ENCODE results near the gene INPP4A. TPM values are rescaled to one million over a fixed set of nuclear protein-coding genes. Genes with fewer than 3 reads are reported as not detected.

INPP4A gene
- polyA plus RNA-seq, 1 of the 3 experiments (the other 2 are of a cell fraction): 15.0 TPM

DNA sequence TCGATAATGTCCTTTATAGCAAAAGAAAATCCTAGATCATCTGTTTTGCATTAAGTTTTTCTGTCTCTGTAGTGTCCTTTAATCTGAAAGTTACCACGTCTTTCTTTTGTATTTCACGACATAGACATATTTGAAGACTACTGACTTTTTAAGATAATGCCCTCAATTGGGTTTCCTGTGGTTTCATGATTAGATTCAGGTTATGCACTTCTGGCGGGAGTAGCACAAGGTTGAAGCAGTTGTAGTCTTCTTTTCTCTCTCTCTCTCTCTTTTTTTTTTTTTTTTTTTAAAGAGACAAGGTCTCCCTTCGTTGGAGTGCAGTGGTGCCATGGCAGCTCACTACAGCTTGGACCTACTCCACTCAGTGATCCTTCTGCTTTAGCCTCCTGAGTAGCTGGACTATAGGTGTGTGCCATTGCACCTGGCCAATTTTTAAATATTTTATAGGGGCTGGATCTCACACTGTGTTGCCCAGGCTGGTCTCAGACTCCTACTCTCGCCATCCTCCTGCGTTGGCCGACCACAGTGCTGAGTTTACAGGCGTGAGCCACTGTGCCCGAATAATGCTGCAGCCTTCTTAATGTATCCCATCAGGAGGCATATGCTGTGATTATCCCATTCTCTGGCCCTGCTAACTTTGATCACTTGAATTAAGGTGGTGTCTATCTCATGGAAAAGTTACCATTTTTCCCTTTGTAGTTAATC lies 3.9 kb downstream of the INPP4A start:
- Histone ChIP-seq H3K9me2 (no peaks in the 10 kb centered on the region), H3K27me3 (ENCODE audit: insufficient read depth) (no peaks in the 10 kb centered on the region), H3K36me3 (replicated peaks in 1 of 2; ENCODE audit: control insufficient read depth in 1 of 2, insufficient read depth in 2 of 2, low read length in 1 of 2) (no peaks in the 10 kb centered on the region), H3K4me3 (ENCODE audit: low read depth in 2 of 2, low read length in 1 of 2) (no peak overlapping the region), H3K4me2 (no peak overlapping the region), H3K4me1 (ENCODE audit: control insufficient read depth in 1 of 2, insufficient read depth in 2 of 2, low read depth in 1 of 2, low read length in 1 of 2) (peaks cover 8 to 21% of the 10 kb centered on the region in 2 experiments; a peak in 3 of 4 replicates), H3K79me2 (ENCODE audit: insufficient read depth) (peaks cover 67% of the 10 kb centered on the region), H2AFZ (ENCODE audit: low read depth) (no peak overlapping the region), H3K27ac (ENCODE audit: low read depth in 2 of 2, low read length in 1 of 2) (no peak overlapping the region), H3K9ac (no peak overlapping the region), H3K9me3 (no peaks in the 10 kb centered on the region), H3F3A (replicated peaks; ENCODE audit: insufficient read depth) (peaks cover 7% of the 10 kb centered on the region), H4K20me1 (ENCODE audit: insufficient read depth) (peaks cover 28% of the 10 kb centered on the region; the same call in 1 of the 2 replicates)
- TF ChIP-seq, protein P1, sequence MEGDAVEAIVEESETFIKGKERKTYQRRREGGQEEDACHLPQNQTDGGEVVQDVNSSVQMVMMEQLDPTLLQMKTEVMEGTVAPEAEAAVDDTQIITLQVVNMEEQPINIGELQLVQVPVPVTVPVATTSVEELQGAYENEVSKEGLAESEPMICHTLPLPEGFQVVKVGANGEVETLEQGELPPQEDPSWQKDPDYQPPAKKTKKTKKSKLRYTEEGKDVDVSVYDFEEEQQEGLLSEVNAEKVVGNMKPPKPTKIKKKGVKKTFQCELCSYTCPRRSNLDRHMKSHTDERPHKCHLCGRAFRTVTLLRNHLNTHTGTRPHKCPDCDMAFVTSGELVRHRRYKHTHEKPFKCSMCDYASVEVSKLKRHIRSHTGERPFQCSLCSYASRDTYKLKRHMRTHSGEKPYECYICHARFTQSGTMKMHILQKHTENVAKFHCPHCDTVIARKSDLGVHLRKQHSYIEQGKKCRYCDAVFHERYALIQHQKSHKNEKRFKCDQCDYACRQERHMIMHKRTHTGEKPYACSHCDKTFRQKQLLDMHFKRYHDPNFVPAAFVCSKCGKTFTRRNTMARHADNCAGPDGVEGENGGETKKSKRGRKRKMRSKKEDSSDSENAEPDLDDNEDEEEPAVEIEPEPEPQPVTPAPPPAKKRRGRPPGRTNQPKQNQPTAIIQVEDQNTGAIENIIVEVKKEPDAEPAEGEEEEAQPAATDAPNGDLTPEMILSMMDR (IDR thresholded peaks at IDR 0.05): no peak
- TF ChIP-seq RAD21 (IDR thresholded peaks at IDR 0.05; ENCODE audit: low read length): no peak
- no peak for TF ChIP-seq FOXJ3 (CRISPR knock-in tag; IDR thresholded peaks at IDR 0.05)
- TF ChIP-seq GATA2 (CRISPR knock-in tag; IDR thresholded peaks at IDR 0.05): no peak
- TF ChIP-seq, protein P2, sequence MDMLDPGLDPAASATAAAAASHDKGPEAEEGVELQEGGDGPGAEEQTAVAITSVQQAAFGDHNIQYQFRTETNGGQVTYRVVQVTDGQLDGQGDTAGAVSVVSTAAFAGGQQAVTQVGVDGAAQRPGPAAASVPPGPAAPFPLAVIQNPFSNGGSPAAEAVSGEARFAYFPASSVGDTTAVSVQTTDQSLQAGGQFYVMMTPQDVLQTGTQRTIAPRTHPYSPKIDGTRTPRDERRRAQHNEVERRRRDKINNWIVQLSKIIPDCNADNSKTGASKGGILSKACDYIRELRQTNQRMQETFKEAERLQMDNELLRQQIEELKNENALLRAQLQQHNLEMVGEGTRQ (IDR thresholded peaks at IDR 0.05; ENCODE audit: borderline replicate concordance, low read depth, low read length): no peak
- no peak for TF ChIP-seq NFIC (IDR thresholded peaks at IDR 0.05; ENCODE audit: borderline replicate concordance)
- TF ChIP-seq, protein P3, sequence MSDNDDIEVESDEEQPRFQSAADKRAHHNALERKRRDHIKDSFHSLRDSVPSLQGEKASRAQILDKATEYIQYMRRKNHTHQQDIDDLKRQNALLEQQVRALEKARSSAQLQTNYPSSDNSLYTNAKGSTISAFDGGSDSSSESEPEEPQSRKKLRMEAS (IDR thresholded peaks at IDR 0.05; ENCODE audit: low read depth): no peak
- TF ChIP-seq, protein P4, sequence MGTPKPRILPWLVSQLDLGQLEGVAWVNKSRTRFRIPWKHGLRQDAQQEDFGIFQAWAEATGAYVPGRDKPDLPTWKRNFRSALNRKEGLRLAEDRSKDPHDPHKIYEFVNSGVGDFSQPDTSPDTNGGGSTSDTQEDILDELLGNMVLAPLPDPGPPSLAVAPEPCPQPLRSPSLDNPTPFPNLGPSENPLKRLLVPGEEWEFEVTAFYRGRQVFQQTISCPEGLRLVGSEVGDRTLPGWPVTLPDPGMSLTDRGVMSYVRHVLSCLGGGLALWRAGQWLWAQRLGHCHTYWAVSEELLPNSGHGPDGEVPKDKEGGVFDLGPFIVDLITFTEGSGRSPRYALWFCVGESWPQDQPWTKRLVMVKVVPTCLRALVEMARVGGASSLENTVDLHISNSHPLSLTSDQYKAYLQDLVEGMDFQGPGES (IDR thresholded peaks at IDR 0.05; ENCODE audit: low read depth, low read length): no peak
- no peak for TF ChIP-seq RCOR1 (IDR thresholded peaks at IDR 0.05; ENCODE audit: low read length)
- no peak for TF ChIP-seq EP300 (IDR thresholded peaks at IDR 0.05; ENCODE audit: borderline replicate concordance in 1 of 2, low read depth in 1 of 2, low read length in 1 of 2)
- TF ChIP-seq, protein P5, sequence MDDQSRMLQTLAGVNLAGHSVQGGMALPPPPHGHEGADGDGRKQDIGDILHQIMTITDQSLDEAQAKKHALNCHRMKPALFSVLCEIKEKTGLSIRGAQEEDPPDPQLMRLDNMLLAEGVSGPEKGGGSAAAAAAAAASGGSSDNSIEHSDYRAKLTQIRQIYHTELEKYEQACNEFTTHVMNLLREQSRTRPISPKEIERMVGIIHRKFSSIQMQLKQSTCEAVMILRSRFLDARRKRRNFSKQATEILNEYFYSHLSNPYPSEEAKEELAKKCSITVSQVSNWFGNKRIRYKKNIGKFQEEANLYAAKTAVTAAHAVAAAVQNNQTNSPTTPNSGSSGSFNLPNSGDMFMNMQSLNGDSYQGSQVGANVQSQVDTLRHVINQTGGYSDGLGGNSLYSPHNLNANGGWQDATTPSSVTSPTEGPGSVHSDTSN (IDR thresholded peaks at IDR 0.05): no peak
- TF ChIP-seq FOSL2 (IDR thresholded peaks at IDR 0.05; ENCODE audit: borderline replicate concordance, low read depth): no peak
- no peak for TF ChIP-seq ELF1 (IDR thresholded peaks at IDR 0.05)
- CTCF ChIA-PET: no interaction called here
- no peak for DNase-seq
- POLR2A ChIA-PET: no interaction called here
- 88% methylated on average over 10 of the region's 10 CpGs for WGBS (ENCODE audit: low lambda C conversion rate)

Measured in SK-N-SH (cell line).